HG02763 (cell line): Measurements from ENCODE around the gene MTMR8.
A peak's percentile ranks its signal among the peaks of the same experiment; 100 is the strongest.
"Not testable (repeated sequence)": the region's sequence is repeated elsewhere in the genome, so short reads cannot be mapped to it uniquely, and the experiment has no call there.

Experiments
- ATAC-seq: cut with Tn5 transposase; IDR thresholded peaks from one replicate; pipeline ENCODE4 v1.9.1; 2021; ENCODE audit warnings: mild to moderate bottlenecking, moderate library complexity; ENCODE audit not compliant: unreplicated experiment

The MTMR8 gene

DNA sequence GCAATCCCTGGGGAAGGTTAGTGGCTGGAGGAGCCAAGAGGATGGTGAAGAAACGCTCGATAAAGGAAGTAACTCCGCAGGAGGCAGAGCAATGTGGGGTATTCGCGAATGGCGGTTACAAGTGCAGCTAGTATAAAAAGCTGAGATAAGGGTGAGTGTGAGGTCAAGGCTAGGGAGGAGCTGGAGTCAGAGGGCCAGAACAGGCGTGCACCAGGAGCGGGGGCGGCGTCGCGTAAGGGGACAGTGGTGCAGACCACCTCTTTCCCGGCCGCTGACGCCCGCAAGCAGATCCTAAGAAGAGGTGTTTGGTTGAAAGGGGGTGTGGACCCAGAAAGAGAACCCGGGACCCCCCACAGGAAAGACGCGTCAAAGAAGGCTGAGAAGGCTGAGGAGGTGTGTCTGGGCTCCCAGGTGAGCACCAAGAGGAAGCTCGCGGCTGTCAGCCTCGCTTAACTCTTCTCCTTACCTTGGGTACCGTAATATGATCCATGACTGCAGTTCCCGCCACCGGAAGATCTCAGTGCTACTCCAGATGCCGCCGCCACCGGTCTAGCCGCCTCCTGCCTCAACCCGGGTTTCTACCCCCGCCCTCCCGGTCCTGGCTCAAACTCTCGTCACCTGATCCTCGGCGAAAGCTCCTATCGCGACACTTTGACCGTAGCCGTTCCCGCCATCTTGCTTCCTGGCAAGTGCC, at the start of gene MTMR8:
Gene MTMR8, minus strand, starts transcription at position 579 of the 694 bp plus-strand sequence. Its CDS starts 89 bp downstream, at position 490.
- peak; percentile 96 for ATAC-seq

DNA sequence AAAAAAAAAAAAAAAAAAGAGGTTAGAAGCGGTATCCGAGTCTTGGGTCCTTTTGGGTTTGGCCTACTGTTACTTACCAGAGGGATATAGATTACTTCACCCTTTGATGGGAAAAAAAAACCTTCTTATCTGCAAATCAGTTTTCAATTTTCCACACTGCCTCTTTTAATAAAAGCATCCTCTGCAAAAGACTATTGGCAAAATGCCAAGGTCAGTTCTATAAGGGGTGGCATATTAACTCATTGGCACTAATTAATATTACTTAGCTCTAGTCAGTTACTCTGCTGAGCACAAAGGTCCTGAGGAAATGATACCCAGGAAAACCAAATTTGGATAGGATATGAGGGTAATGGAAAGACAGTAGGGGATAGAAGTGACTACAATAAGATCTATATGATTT, 44.3 kb upstream of the MTMR8 start:
- ATAC-seq = no peak

DNA sequence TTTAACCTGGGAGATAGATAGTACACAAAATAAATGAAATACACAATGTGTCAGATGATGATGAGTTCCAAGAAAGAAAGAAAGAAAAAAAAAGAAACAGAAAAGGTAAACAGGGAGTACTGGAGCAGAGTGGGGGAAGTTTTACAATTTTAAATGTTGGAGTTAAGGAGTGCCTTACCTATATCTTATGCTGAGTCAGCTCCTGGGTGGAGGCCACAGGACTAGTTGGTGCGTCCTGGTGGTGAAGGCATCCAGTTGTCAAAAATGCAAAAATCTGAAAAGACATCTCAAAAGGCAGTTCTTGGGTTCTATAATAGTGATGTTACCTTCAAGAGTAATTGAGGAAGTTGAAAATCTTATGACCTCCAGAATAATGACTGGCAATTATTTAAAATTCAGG, 42.4 kb upstream of the MTMR8 start:
- ATAC-seq = no peak

DNA sequence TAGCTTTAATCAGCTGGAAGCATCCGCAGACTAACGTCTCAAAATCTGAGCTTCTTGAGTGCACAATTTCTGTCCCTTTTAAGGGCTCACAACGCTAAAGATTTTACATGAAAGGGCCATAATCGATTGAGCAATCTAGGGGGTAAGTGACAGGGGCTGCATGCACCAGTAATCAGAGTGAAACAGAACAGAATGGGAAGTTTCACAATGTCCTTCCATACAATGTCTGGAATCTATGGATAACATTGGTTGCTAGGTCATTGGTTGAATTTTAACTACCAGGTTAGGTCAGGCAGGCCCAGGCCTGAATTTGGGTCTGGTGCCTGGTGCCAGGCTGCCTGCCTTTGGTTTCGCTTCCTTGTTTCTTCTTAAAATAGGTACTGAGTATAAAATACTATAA, 42.0 kb upstream of the MTMR8 start:
- no peak for ATAC-seq

DNA sequence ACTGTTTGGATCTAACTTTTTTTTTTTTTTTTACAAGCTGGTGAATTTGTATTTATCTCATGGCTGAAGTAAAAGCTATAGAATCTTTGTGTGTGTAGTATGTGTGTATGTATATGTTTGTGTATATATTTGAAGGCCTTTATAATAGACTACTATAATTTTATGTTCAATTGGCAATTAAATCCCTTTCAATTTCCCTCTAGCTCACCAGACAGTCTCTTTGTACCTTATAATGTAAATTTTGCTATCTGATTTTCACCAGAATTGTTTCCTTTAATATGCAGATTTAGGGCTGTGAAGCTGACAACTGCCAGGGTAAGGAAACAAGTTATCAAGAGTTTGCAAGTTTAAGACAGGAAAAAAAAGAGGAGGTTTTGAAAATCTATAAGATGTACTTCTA, 33.1 kb upstream of the MTMR8 start:
- ATAC-seq = no peak

DNA sequence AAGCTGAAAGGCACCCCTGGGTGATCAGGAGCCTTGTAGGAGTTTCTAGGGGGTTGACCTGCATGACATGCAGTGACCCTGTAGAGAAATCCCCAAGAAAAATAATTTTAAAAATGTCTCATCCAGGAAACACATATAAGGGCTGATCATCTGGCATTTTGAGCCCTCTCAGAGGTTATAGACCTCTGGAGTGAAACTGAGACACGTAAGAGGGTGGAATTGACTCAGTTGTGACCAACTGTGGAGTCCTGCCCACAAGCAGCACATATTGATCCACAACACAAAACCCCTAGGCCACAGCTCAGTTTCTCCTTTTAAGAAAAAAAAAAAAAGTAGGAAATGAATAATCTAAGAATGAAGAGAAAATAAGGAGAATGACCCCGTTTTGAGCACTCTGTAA, 32.5 kb upstream of the MTMR8 start:
- ATAC-seq = peak; percentile 80

DNA sequence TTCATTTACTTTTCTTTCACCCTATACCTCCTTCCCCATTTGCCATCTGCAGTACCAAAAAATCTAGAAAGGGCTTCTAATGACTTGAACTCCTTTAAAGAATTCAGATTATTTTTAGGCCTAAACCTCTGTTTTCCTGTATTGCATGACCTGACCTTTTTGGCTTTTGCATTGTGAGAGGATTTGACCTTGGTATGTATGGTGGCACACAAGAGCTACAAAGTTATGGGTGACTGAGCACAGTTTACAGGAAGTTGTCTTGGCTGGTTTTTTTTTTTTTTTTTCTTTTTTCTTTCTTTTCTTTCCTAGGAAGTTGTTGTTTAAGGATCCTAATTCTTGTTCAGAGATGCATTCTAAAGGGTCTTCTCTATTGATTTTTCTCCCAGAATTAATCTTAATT, 32.0 kb upstream of the MTMR8 start:
- ATAC-seq = no peak

DNA sequence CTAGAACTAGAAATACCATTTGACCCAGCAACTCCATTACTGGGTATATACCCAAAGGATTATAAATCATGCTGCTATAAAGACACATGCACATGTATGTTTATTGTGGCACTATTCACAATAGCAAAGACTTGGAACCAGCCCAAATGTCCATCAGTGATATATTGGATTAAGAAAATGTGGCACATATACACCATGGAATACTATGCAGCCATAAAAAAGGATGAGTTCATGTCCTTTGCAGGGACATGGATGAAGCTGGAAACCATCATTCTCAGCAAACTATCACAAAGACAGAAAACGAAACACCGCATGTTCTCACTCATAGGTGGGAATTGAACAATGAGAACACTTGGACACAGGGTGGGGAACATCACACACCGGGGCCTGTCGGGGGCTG, 14.5 kb upstream of the MTMR8 start:
- not testable (repeated sequence) for ATAC-seq

DNA sequence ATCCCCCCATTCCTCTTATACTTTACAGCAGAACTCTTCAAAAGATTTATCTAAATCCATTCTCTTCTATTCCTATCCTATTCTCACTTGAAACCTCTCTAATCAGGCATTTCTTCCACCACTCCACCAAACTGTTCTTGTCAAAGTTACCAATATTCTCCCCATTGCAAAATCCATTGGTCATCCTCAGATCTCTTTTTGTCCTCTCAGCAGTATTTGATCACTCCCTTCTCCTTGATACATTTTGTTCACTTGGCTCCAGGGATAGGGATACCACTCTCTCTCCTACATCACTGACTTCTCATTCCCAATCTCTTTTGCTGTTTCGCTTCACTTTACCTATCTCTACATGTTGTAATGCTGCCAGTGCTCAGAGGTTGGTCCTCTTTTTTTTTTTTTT, 2.8 kb upstream of the MTMR8 start:
- no peak for ATAC-seq

DNA sequence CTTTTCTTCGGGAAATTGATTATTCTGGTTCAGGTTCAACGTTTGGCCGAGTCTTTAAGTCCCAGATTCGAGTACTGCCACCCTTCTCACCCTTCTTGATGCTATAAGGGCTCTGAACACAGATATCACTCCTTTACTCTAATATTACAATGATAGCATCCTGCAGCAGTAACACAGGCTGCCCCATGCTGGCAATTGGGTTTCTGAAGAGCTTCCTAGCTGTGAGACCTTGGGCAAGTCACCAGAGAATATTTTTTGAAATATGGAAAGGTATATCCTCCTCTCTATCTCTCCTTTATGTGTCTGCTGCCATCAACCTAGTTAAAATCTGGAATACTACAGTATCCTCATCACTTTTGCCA, 297 bp upstream of the MTMR8 start:
- ATAC-seq = peak; percentile 9

DNA sequence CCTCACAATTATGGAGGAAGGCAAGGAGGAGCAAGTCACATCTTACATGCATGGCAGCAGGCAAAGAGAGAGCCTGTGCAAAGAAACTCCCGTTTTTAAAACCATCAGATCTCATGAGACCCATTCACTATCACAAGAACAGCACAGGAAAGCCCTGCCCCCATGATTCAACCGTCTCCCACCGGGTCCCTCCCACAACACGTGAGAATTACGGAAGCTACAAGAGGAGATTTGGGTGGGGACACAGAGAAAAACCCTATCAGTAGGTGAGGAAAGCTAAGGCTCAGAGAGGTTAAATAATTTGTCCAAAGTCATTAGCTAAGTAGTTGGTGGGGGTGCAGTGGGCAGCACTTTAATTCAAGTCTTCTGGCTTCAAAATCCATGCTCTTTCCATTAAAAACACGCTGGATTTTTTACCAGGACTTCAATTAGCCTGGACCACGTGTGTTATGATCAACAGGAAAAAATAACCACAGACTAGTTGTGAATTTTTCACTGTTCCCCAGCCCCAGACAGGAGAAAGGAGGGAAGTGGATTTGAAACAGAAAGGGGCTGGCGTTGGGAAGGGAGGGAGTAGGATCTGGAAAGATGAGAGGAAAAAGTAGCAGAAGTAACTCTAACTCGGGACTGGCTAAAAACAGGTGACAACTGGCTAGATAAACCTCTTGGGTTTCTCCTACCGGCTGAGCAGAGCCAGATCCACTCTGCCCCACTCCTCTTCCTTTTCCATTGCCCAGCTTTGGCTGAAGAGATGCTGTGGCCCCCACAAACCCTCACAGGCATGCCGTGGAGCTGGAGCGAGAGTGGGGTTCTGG, 986 bp downstream of the MTMR8 start:
- ATAC-seq = peak; percentile 14

DNA sequence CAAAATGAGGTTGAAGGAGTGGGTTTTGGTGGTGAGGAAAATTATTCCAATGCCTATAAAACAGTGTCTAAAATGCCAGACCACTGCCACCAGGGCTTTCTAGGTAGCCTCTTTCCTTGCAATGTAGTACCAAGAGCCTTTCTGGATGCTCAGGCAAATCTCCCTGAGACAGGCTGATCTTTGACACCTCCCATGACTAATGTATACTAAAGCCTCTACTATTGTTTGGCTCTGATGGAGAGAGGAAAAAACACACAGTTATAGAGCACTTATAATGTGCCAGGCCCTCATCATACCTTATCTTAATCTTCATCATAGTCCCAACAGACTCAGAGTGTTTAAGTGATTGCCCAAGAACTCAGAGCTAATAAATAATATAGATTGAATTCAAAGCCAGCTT, 5.8 kb downstream of the MTMR8 start:
- no peak for ATAC-seq

DNA sequence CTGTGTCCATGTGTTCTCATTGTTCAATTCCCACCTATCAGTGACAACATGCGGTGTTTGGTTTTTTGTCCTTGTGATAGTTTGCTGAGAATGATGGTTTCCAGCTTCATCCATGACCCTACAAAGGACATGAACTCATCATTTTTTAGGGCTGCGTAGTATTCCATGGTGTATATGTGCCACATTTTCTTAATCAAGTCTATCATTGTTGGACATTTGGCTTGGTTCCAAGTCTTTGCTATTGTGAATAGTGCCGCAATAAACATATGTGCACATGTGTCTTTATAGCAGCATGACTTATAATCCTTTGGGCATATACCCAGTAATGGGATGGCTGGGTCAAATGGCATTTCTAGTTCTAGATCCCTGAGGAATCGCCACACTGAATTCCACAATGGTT, 14.5 kb downstream of the MTMR8 start:
- not testable (repeated sequence) for ATAC-seq

DNA sequence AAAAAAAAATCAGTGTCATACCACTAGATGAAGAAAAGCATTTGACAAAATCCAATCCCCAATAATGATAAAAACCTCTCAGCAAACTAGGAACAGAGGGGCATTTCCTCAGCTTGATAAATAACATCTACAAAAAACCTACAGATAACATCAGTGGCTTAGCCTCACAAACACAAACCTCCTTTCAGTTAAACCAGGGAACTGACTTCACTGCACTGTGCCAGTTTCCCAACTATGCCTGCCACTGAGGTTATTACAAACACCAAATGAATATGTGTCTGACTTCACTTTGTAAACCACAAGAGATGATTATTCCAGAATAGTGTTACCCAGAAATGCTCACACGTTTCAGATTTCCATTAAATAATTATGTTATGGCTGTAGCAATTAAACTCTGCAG, 15.3 kb downstream of the MTMR8 start:
- no peak for ATAC-seq

DNA sequence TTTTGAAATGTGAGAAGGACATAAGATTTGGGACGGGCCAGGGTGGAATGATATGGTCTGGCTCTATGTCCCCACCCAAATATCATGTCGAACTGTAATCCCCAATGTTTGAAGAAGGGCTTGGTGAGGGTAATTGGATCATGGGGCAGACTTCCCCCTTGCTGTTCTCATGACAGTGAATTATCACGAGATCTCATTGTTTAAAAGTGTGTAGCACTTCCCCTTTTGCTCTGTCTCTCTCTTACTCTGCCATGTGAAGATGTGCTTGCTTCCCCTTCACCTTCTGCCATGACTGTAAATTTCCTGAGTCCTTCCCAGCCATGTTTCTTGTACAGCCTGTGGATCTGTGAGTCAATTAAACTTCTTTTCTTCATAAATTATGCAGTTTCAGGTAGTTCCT, 17.5 kb downstream of the MTMR8 start:
- ATAC-seq = no peak

DNA sequence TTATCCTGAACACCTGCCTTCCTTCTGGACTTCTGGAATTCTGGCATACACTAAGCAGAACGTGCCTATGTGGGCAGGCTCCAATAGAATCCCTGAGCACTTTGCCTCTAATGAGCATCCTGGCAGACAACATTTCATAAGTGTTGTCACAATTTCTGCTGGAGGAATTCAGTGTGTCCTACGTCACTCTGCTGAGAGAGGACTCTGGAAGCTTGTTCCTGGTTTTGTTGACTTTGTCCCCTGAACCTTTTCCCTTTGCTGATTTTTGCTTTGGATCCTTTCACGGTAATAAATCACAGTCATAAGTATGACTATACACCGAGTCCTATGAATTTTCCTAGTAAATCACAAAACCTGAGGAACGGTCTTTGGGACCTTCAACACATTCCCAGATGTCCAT, 43.2 kb downstream of the MTMR8 start:
- no peak for ATAC-seq

DNA sequence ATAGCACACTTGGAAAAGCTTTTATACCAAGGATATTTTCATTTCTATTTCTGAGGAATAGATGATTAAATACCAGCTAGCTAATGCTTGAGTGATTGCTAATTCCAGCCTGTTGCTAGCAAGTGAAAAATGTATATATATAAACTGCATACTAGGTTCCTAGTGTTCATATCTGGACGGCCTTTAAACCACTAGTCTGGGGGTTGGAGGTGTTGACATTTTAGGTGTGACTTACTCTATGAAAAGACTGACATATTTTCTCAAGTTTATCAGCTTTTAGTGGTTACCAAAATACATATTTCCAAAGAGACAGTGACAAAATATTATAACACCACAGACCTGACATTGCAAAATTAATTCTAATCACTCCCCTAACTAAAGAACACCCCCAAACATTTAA, 44.7 kb downstream of the MTMR8 start:
- no peak for ATAC-seq

DNA sequence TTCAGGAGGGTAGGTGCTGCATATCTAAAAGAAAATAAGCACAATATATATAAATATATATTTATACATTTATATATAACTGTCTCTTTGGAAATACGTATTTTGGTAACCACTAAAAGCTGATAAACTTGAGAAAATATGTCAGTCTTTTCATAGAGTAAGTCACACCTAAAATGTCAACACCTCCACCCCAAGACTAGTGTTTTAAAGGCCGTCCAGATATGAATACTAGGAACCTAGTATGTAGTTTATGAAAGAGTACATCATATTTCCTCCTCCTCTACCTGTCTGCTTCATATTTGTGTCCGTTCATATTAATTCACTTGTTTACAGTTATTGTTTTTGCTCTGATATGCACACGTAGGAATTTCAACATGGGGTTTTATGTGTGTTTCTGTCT, 45.2 kb downstream of the MTMR8 start:
- no peak for ATAC-seq

DNA sequence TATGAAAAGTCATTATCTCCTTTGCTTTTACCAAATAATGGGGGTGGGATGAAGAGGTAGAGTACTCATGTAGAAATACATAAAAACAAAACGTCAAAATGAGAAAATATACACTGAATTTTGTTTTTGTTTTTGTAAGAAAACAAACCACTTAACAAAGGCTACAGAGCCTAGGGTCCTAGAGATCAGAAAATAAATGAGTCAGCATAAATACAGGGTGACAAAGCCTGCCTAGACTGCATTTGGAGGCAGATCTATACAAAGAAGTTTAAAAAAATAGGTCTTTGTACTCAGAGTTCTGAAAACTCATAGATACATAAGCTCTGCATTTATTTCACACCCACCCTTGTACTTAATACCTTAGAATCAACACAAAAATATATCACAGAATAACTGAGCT, 52.4 kb downstream of the MTMR8 start:
- ATAC-seq = no peak

DNA sequence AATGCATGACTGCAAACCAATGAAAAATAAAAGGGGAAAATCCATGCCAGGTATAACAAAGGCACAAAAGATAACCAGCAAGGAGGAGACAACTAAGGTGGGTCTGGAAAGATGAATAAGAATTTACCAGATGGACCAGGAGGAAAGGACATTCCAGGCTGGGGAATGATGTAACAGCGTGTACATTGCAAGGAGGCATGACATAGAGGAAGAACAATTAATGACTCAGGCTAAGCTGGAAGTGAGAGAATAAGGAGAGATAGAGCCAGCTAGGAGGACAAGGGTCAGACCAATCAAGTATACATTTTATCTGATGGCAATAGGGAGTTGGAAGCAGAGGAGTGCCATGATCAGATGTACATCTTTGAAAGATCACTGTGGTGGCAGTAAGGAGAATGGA, 57.0 kb downstream of the MTMR8 start:
- ATAC-seq = no peak

DNA sequence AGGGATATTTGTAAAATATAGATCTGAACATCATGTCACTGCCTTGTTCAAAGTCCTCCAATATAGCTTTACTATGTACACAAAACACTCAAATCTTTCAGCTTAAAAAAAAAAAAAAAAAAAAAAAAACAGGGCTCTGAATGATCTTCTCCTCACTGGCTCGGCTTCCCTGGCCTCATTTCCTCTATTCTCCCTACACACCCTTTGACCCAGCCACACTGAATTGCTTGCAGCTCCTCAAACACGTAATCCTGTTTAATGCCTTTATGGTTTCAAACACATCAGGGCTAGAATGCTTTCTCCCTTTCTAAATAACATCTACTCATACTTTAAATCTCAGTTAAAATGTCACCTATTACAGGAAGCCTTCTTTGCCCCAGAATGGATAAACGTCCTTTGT, 60.8 kb downstream of the MTMR8 start:
- ATAC-seq = no peak

DNA sequence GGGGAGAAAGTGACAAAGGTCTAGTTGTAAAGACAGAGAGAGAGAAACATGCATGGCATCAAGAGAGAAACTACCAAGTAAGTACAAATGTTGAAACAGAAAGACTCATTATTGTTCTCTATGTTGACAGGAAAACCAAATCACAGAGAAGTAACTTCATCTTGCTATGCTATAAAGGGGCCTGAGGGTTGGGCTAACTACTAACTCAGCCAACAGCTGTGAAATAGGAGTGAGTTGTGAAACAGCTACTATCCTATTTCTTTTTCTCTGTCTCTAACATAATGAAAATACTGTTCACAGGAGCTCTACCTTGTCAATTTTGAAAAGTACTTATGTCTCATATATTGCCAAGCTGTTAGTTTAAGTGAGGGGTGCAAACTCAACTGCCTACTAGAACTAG, 65.0 kb downstream of the MTMR8 start:
- ATAC-seq = no peak

DNA sequence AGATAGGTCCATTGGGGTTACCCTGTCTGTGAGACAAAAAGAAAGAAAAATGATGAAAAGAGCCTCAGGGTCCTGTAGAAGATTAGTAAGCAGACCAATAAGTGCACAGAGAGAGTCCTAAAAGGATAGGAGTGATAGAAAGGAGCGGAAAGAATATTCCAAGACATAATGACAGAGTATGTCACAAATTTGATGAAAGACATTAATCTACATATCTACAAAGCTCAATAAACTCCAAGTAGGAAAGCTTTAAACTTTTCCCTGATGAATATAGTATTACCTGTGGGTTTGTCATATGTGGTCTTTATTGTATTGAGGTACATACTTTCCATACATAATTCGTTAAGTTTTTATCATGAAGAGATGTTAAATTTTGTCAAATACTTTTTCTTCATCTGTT, 73.7 kb downstream of the MTMR8 start:
- no peak for ATAC-seq
